A549 (cell line): Measurements from ENCODE around the gene SBF1. TPM values are rescaled to one million over a fixed set of nuclear protein-coding genes. Genes with fewer than 3 reads are reported as not detected.

Experiments used
- ATAC-seq, 2 experiments: fragments of 200-7000 bp in 1 of 2; fragments of >200 bp in 1 of 2; cut with Nextera tagmentation in 1 of 2; cut with Tn5 transposase in 1 of 2; 3 replicates each; pipeline versions ENCODE4 v1.8.0 to v1.9.1; 2018 to 2020; ENCODE audit warnings: mild to moderate bottlenecking in 1 of 2, moderate library complexity in 1 of 2
- CTCF ChIA-PET: fragments of 300-600 bp; sonication (Branson Sonifier 250); formaldehyde crosslinking; extraction: SDS; loops from one replicate; lab custom pipeline; 2021; ENCODE audit warnings: antibody characterized with exemption, inconsistent platforms; lab: Yijun Ruan, JAX
- POLR2A ChIA-PET: fragments of 350-600 bp; formaldehyde crosslinking; extraction: SDS; loops from one replicate; lab custom pipeline; 2021; ENCODE audit warnings: antibody characterized with exemption, inconsistent platforms; lab: Yijun Ruan, JAX
- DNase-seq, 2 experiments: peaks; one replicate each; pipeline versions ENCODE4 v3.0.0 to v3.0.0-alpha.2; 2011 to 2016; ENCODE audit warnings: low read depth in 1 of 2, low spot score in 1 of 2
- FAIRE-seq: peaks from 2 replicates; lab custom pipeline; 2011; peaks lifted over from hg19 to GRCh38; lab: Jason Lieb, UNC
- H3K27ac ChIP-seq, 2 experiments: fragments of >200 bp; sonication (Bioruptor Twin); formaldehyde crosslinking; 3 replicates each; pipeline ENCODE4 v1.5.1; 2016 to 2017
- H3K4me1 ChIP-seq: fragments of >200 bp; sonication (Bioruptor Twin); formaldehyde crosslinking; 3 replicates; pipeline ENCODE4 v1.6.1; 2016
- H3K4me2 ChIP-seq: fragments of >200 bp; sonication (Bioruptor Twin); formaldehyde crosslinking; 3 replicates; pipeline ENCODE4 v1.6.1; 2016
- H3K4me3 ChIP-seq: fragments of >200 bp; sonication (Bioruptor Twin); formaldehyde crosslinking; 3 replicates; pipeline ENCODE4 v1.5.1; 2016
- H3K9me3 ChIP-seq: fragments of >200 bp; sonication (Bioruptor Twin); formaldehyde crosslinking; 3 replicates; pipeline ENCODE4 v1.6.1; 2016
- BCL3 ChIP-seq: fragments of >200 bp; sonication (Bioruptor Twin); formaldehyde crosslinking; IDR thresholded peaks from 3 replicates; pipeline ENCODE4 v1.6.1; 2016
- CEBPB ChIP-seq, 2 experiments: fragments of >200 bp in 1 of 2; sonication (Bioruptor Twin) in 1 of 2; formaldehyde crosslinking in 1 of 2; IDR thresholded peaks; 2 replicates each; pipeline ENCODE4 v1.6.1; 2012 to 2016
- CTCF ChIP-seq: fragments of >200 bp; sonication (Bioruptor Twin); formaldehyde crosslinking; IDR thresholded peaks from 3 replicates; pipeline ENCODE4 v1.5.1; 2016
- EHF ChIP-seq: fragments of 250-450 bp; sonication (Bioruptor Pico); IDR thresholded peaks from 2 replicates; pipeline ENCODE4 v1.5.0; 2020; ENCODE audit warnings: mild to moderate bottlenecking
- EP300 ChIP-seq, 2 experiments: fragments of >200 bp; sonication (Bioruptor Twin); formaldehyde crosslinking; IDR thresholded peaks; 2 replicates in 1 of 2; 3 replicates in 1 of 2; pipeline ENCODE4 v1.6.1; 2016 to 2017
- FOSB ChIP-seq: fragments of 250-450 bp; sonication (Bioruptor Pico); IDR thresholded peaks from 2 replicates; pipeline ENCODE4 v1.5.0; 2020; ENCODE audit warnings: mild to moderate bottlenecking, moderate library complexity
- GATA3 ChIP-seq: IDR thresholded peaks from 2 replicates; pipeline ENCODE4 v1.6.1; 2012; ENCODE audit warnings: borderline replicate concordance
- HDAC2 ChIP-seq: fragments of 200-600 bp; sonication (generic); IDR thresholded peaks from 2 replicates; pipeline ENCODE4 v1.6.1; 2016
- HES2 ChIP-seq: fragments of >200 bp; sonication (Bioruptor Twin); formaldehyde crosslinking; IDR thresholded peaks from 2 replicates; pipeline ENCODE4 v1.6.1; 2016
- HEYL ChIP-seq: fragments of 250-450 bp; sonication (Bioruptor Pico); IDR thresholded peaks from 2 replicates; pipeline ENCODE4 v1.8.0; 2021; ENCODE audit warnings: mild to moderate bottlenecking, moderate library complexity
- JUNB ChIP-seq: fragments of >200 bp; sonication (Bioruptor Twin); formaldehyde crosslinking; IDR thresholded peaks from 2 replicates; pipeline ENCODE4 v1.6.1; 2016
- MAFK ChIP-seq: fragments of 450-650 bp; IDR thresholded peaks from 2 replicates; pipeline ENCODE4 v1.6.1; 2014; ENCODE audit not compliant: partially characterized antibody
- MAZ ChIP-seq: fragments of 150-350 bp; IDR thresholded peaks from 2 replicates; pipeline ENCODE4 v1.6.1; 2014; ENCODE audit warnings: antibody characterized with exemption, low read depth, low read length, borderline replicate concordance
- MYC ChIP-seq: IDR thresholded peaks from 2 replicates; pipeline ENCODE4 v1.6.1; 2012; ENCODE audit warnings: mild to moderate bottlenecking, inconsistent platforms, low read length, improper control_type of control experiment, borderline replicate concordance
- NFE2L2 ChIP-seq: fragments of 150-350 bp; conservative IDR thresholded peaks from 2 replicates; pipeline ENCODE4 v1.6.1; 2014; ENCODE audit warnings: low read length
- NPAS2 ChIP-seq: fragments of 250-450 bp; sonication (Bioruptor Pico); IDR thresholded peaks from 2 replicates; pipeline ENCODE4 v1.8.0; 2022; ENCODE audit warnings: mild to moderate bottlenecking, moderate library complexity, borderline replicate concordance
- PHF8 ChIP-seq: fragments of 200-600 bp; sonication (generic); IDR thresholded peaks from 2 replicates; pipeline ENCODE4 v1.6.1; 2016; ENCODE audit warnings: low read depth, mild to moderate bottlenecking, antibody characterized with exemption, moderate library complexity, borderline replicate concordance
- RARB ChIP-seq: fragments of 250-450 bp; sonication (Bioruptor Pico); IDR thresholded peaks from 2 replicates; pipeline ENCODE4 v1.8.0; 2021; ENCODE audit warnings: mild to moderate bottlenecking, moderate library complexity
- RNF2 ChIP-seq: fragments of 200-600 bp; sonication (generic); IDR thresholded peaks from 2 replicates; pipeline ENCODE4 v1.6.1; 2016; ENCODE audit warnings: low read depth, mild to moderate bottlenecking, antibody characterized with exemption, moderate library complexity, borderline replicate concordance
- SREBF2 ChIP-seq: fragments of 450-650 bp; IDR thresholded peaks from 2 replicates; pipeline ENCODE4 v1.6.1; 2014; ENCODE audit warnings: mild to moderate bottlenecking, moderate library complexity
- USF2 ChIP-seq: fragments of 450-650 bp; IDR thresholded peaks from 2 replicates; pipeline ENCODE4 v1.6.1; 2014; ENCODE audit warnings: antibody characterized with exemption
- WGBS: methylation state at CpG from one replicate; pipeline ENCODE4 v1.1.6; 2017; ENCODE audit errors: missing lambda C conversion rate; 5-methylcytosine and 5-hydroxymethylcytosine counted together
- polyA plus RNA-seq, 4 experiments: library from polyadenylated mRNA; depleted of rRNA in 3 of 4; stranded (reverse); fragments of >200 nt; fragmentation: RNase III in 1 of 4; extraction: RNeasy Plus Mini Kit Qiagen cat#74134 plus additional on column Dnase treatment in 1 of 4; gene quantifications; 2 replicates in 3 of 4; 3 replicates in 1 of 4; pipeline ENCODE4 v1.2.3, GENCODE V29; 2011 to 2017

SBF1 gene
- polyA plus RNA-seq, 2 of the 4 experiments (the other 2 are of a cell fraction) = 9.6 to 23.0 TPM

GRCh38 chr22:50473088-50473487 lies 1.7 kb downstream of the SBF1 start:
- TF ChIP-seq CTCF (0 out of 3 replicates have a peak, but pooled peaks have one; percentile 8), NPAS2 (CRISPR knock-in tag) (no peak), HEYL (CRISPR knock-in tag) (no peak)
- TF ChIP-seq, all 56 proteins: peak for 1
- peaks cover 16% of the 10 kb centered on the region; the same call in 1 of the 3 replicates for H3K4me1 ChIP-seq
- no peaks in the 10 kb centered on the region for H3K9me3 ChIP-seq
- peak overlapping the region; percentile 83; the same call in 1 of the 3 replicates for H3K4me2 ChIP-seq
- peak; percentile 41 to 60 for DNase-seq
- FAIRE-seq = no peak
- CTCF ChIA-PET = interaction anchor here (0.9 to 2.0 kb wide), 5 partner anchors 9 to 231 kb away, joined by 3 to 5 read pairs (median 3); no protein-coding TSS in a partner anchor
- WGBS = 97% methylated on average over 4 of the region's 6 CpGs
- peak in 1 of 2 experiments; percentile 74; a peak in 3 of 6 replicates for ATAC-seq
- POLR2A ChIA-PET = no interaction called here
- H3K27ac ChIP-seq = no peak overlapping the region
- no peak overlapping the region for H3K4me3 ChIP-seq

GRCh38 chr22:50471962-50472361 lies 2.9 kb downstream of the SBF1 start:
- CTCF ChIA-PET = interaction anchor here (0.6 to 1.3 kb wide), 3 partner anchors 26 to 148 kb away, joined by 3 read pairs; no protein-coding TSS in a partner anchor
- WGBS = 60% methylated on average over 3 of the region's 5 CpGs
- POLR2A ChIA-PET = no interaction called here
- Histone ChIP-seq H3K4me3 (no peak overlapping the region), H3K4me2 (no peak overlapping the region), H3K9me3 (no peaks in the 10 kb centered on the region), H3K4me1 (peaks cover 16% of the 10 kb centered on the region; the same call in 1 of the 3 replicates), H3K27ac (no peak overlapping the region)
- no peak for DNase-seq
- no peak for TF ChIP-seq USF2
- no peak for TF ChIP-seq HDAC2
- no peak for TF ChIP-seq BCL3
- no peak for TF ChIP-seq EP300 (IDR thresholded peaks at IDR 0.05)
- TF ChIP-seq SREBF2 = no peak
- TF ChIP-seq CEBPB (IDR thresholded peaks at IDR 0.05) = no peak
- no peak for TF ChIP-seq EHF (CRISPR knock-in tag)
- no peak for FAIRE-seq
- ATAC-seq = no peak

- Histone ChIP-seq H3K4me1 (peaks cover 16% of the 10 kb centered on the region; the same call in 1 of the 3 replicates), H3K9me3 (no peaks in the 10 kb centered on the region), H3K4me2 (no peak overlapping the region), H3K4me3 (no peak overlapping the region), H3K27ac (no peak overlapping the region)
- WGBS = 95% methylated on average over 11 of the region's 21 CpGs
- POLR2A ChIA-PET = interaction anchor here (0.6 kb wide), 1 partner anchor 20 kb away, joined by 6 read pairs; no protein-coding TSS in a partner anchor
- FAIRE-seq (no peak), ATAC-seq (no peak), DNase-seq (no peak)
- no peak for TF ChIP-seq JUNB
- TF ChIP-seq NFE2L2 = no peak
- TF ChIP-seq MAFK = no peak
- TF ChIP-seq HES2 = no peak
- TF ChIP-seq SREBF2 = no peak
- TF ChIP-seq FOSB (CRISPR knock-in tag) = no peak
- no peak for TF ChIP-seq PHF8
- no peak for TF ChIP-seq MAZ
- no peak for TF ChIP-seq NPAS2 (CRISPR knock-in tag)
- no peak for TF ChIP-seq BCL3
- TF ChIP-seq RNF2 = no peak
- TF ChIP-seq RARB (CRISPR knock-in tag) = no peak
- TF ChIP-seq EP300 (IDR thresholded peaks at IDR 0.05) = no peak
- TF ChIP-seq MYC = no peak
- TF ChIP-seq GATA3 = no peak
- CTCF ChIA-PET = interaction anchor here (1.1 kb wide), 1 partner anchor 27 kb away, joined by 3 read pairs; no protein-coding TSS in a partner anchor
Observed at GRCh38 chr22:50471197-50471847, 3.5 kb downstream of the SBF1 start.
